GM18951 (cell line): ENCODE measurements around the gene RBM39.
"Not testable (repeated sequence)": the region's sequence is repeated elsewhere in the genome, so short reads cannot be mapped to it uniquely, and the experiment has no call there.

Source experiments
- POLR2A ChIP-seq: IDR thresholded peaks from 4 replicates; pipeline ENCODE4 v1.6.1; 2011; ENCODE audit warnings: mild to moderate bottlenecking; ENCODE audit not compliant: insufficient read length, insufficient read depth; ENCODE audit errors: extremely low read depth
- in situ Hi-C: fragments of 300-500 bp; cut with MboI; formaldehyde crosslinking; loops from one replicate; pipeline ENCODE4 v1.12.0; 2022; ENCODE audit warnings: low sequenced_read_pairs, mixed read lengths, inconsistent platforms; ENCODE audit not compliant: unreplicated experiment

Gene RBM39

GRCh38 chr20:35741892-35742740 is at the start of gene RBM39:
TSS of gene RBM39 (minus strand) at chr20:35742260. CDS start at chr20:35740874, 1,386 bp downstream.
- in situ Hi-C loops = no loop called here
- peak; percentile 81 for TF ChIP-seq POLR2A

- TF ChIP-seq POLR2A = no peak
- in situ Hi-C loops = no loop called here
Observed at GRCh38 chr20:35791821-35792220, 49.8 kb upstream of the RBM39 start.

- TF ChIP-seq POLR2A = no peak
- in situ Hi-C loops = no loop called here
Observed at GRCh38 chr20:35791097-35791496, 49.0 kb upstream of the RBM39 start.

- no peak for TF ChIP-seq POLR2A
- in situ Hi-C loops = no loop called here
Observed at GRCh38 chr20:35788796-35789195, 46.7 kb upstream of the RBM39 start.

GRCh38 chr20:35785541-35785940 is 43.5 kb upstream of the RBM39 start:
- in situ Hi-C loops = not testable (repeated sequence)

GRCh38 chr20:35783811-35784210 is 41.8 kb upstream of the RBM39 start:
- in situ Hi-C loops = not testable (repeated sequence)

- no peak for TF ChIP-seq POLR2A
- in situ Hi-C loops = no loop called here
Observed at GRCh38 chr20:35776513-35777101, 34.5 kb upstream of the RBM39 start.

- in situ Hi-C loops = no loop called here
- TF ChIP-seq POLR2A = no peak
Observed at GRCh38 chr20:35774391-35774790, 32.3 kb upstream of the RBM39 start.

GRCh38 chr20:35773154-35773751 is 31.2 kb upstream of the RBM39 start:
- in situ Hi-C loops = no loop called here
- TF ChIP-seq POLR2A = no peak

GRCh38 chr20:35772563-35773058 is 30.6 kb upstream of the RBM39 start:
- in situ Hi-C loops = no loop called here
- TF ChIP-seq POLR2A = no peak

- in situ Hi-C loops = no loop called here
- peak; percentile 85 for TF ChIP-seq POLR2A
Observed at GRCh38 chr20:35771689-35772562, 29.9 kb upstream of the RBM39 start, which contains the start of gene PHF20. TSS of gene PHF20 (plus strand) at chr20:35772015. CDS start at chr20:35801523, 29,508 bp downstream.

GRCh38 chr20:35771367-35771688 is 29.3 kb upstream of the RBM39 start:
- in situ Hi-C loops = no loop called here
- TF ChIP-seq POLR2A = no peak

- in situ Hi-C loops = no loop called here
- TF ChIP-seq POLR2A = no peak
Observed at GRCh38 chr20:35768731-35769664, 26.9 kb upstream of the RBM39 start.
